Measurements from ENCODE around the gene TSPAN9.

The TSPAN9 gene

GRCh38 chr12:3279415-3279780, 202.2 kb downstream of the TSPAN9 start:
- DNase-seq, result no peak
- in situ Hi-C loops (cut with HindIII; ENCODE audit: low pct_ligation_motif_present, low pct_unique_long_range_greater_than_20kb, low sequenced_read_pairs), result loop anchor here (10.0 to 25.0 kb wide), 2 partner anchors 142 to 205 kb away; partner anchors contain the start of gene TSPAN9

DNA sequence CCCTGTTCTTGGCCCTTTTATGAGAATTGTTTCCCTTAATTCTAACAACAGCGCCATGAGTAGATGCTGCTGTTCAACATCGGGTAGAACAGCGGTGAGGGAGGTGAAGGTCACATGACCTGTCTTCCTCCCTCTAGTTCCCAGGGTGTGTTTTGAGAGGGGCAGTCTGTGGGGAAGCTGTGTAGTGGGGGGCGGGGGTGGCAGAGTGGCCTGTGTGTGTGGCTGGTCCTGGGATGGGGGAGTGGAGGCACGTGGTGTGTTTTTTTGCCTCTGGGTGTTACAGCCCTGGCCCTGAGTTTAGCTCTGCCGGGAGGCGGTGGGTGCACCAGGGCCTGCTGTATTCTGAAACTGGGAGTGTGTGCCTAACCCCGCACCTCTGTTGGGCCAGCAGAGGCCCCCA, 202.7 kb downstream of the TSPAN9 start:
- in situ Hi-C loops (cut with HindIII; ENCODE audit: low pct_ligation_motif_present, low pct_unique_long_range_greater_than_20kb, low sequenced_read_pairs), result loop anchor here (10.0 to 25.0 kb wide), 2 partner anchors 143 to 205 kb away; partner anchors contain the start of gene TSPAN9
- DNase-seq, result no peak

- in situ Hi-C loops (cut with HindIII; ENCODE audit: low pct_ligation_motif_present, low pct_unique_long_range_greater_than_20kb, low sequenced_read_pairs), result loop anchor here (25.0 kb wide), 1 partner anchor 144 kb away; no protein-coding TSS in a partner anchor
- no peak for DNase-seq
Measured at GRCh38 chr12:3280967-3281366, 203.8 kb downstream of the TSPAN9 start.

GRCh38 chr12:3281588-3282383, 204.6 kb downstream of the TSPAN9 start:
- DNase-seq, result no peak
- in situ Hi-C loops (cut with HindIII; ENCODE audit: low pct_ligation_motif_present, low pct_unique_long_range_greater_than_20kb, low sequenced_read_pairs), result loop anchor here (25.0 kb wide), 1 partner anchor 144 kb away; no protein-coding TSS in a partner anchor

GRCh38 chr12:3282384-3282670, 205.1 kb downstream of the TSPAN9 start:
- in situ Hi-C loops (cut with HindIII; ENCODE audit: low pct_ligation_motif_present, low pct_unique_long_range_greater_than_20kb, low sequenced_read_pairs), result loop anchor here (25.0 kb wide), 1 partner anchor 145 kb away; no protein-coding TSS in a partner anchor
- no peak for DNase-seq

DNA sequence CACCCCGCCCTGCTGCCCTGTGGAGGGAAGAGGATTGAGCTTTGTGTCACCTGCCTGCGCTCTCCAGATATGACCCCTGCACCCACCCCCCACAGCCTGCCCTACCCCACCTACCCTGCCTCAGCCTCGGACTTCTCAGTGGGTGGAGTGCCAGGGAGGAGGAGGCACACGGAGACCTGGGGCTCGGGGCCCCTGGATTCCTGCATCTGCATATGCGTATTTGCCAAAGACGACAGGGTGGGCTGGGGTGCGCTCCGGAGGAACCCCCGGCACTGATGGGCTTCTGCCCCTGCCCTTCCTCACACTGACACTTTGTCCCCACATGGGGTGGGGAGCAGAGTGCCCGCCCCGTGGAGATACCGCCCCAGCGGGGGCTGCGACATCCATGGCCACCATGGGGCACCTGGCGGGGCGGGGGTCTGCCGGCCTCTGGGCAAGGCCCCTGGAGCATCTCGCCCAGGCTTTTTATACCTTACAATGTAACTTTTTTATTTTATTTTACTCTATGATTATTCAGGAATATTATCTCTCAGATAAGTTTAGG, 206.0 kb downstream of the TSPAN9 start:
- DNase-seq, result no peak
- in situ Hi-C loops (cut with HindIII; ENCODE audit: low pct_ligation_motif_present, low pct_unique_long_range_greater_than_20kb, low sequenced_read_pairs), result loop anchor here (25.0 kb wide), 1 partner anchor 146 kb away; no protein-coding TSS in a partner anchor

DNA sequence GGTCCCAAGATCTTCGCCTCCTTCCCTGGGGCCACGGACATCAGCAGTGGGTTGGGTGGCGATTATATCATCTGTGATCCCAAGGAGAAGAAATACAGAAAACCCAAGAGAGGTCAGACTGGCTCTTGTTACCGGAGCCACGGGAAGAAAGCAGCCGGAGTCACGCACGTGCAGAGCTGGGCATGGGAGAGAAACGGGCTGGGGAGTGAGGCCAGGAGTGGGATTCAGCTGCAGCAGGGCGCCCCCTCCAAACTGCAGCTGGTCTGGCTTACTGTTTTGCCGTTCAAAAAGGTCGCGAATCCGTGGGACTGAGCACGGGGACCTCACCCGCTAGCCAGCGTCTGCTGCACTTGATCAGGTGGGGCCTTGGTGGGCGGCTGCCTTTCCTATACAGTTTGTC, 207.2 kb downstream of the TSPAN9 start:
- in situ Hi-C loops (cut with HindIII; ENCODE audit: low pct_ligation_motif_present, low pct_unique_long_range_greater_than_20kb, low sequenced_read_pairs), result loop anchor here (25.0 kb wide), 1 partner anchor 147 kb away; no protein-coding TSS in a partner anchor

DNA sequence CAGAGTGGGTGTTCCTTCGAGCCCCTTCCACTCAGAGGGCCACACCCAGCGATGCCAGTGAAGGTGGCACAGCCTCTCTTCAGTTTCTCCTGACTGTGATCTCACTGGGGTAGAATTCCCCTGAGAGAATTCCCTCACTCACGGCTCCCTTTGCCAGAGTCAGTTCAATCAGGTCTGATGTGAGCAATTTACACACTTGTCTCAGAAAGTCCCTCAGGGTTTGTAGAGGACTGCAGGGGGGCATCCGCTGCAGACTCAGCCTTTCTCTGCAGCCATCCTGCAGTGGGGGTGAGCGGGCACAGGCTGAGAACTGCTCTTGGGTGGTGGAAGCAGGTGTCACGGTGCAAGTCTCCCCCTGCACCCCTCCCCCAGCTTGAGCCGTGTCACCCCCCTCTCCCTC, 208.4 kb downstream of the TSPAN9 start:
- no peak for DNase-seq
- in situ Hi-C loops (cut with HindIII; ENCODE audit: low pct_ligation_motif_present, low pct_unique_long_range_greater_than_20kb, low sequenced_read_pairs), result loop anchor here (25.0 kb wide), 1 partner anchor 148 kb away; no protein-coding TSS in a partner anchor

More for the DNA sequence above, 207.2 kb downstream of the TSPAN9 start:
- no peak for DNase-seq

- in situ Hi-C loops (cut with HindIII; ENCODE audit: low pct_ligation_motif_present, low pct_unique_long_range_greater_than_20kb, low sequenced_read_pairs), result loop anchor here (25.0 kb wide), 1 partner anchor 151 kb away; no protein-coding TSS in a partner anchor
- DNase-seq, result no peak
Measured at GRCh38 chr12:3288690-3289089, 211.5 kb downstream of the TSPAN9 start.

GRCh38 chr12:3289702-3290101, 212.5 kb downstream of the TSPAN9 start:
- in situ Hi-C loops (cut with HindIII; ENCODE audit: low pct_ligation_motif_present, low pct_unique_long_range_greater_than_20kb, low sequenced_read_pairs), result loop anchor here (25.0 kb wide), 1 partner anchor 152 kb away; no protein-coding TSS in a partner anchor
- DNase-seq, result no peak

- no peak for DNase-seq
Measured at GRCh38 chr12:3291939-3292338, 214.8 kb downstream of the TSPAN9 start.

GRCh38 chr12:3292677-3293412, 215.7 kb downstream of the TSPAN9 start:
- no peak for DNase-seq
- in situ Hi-C loops (cut with HindIII; ENCODE audit: low pct_ligation_motif_present, low pct_unique_long_range_greater_than_20kb, low sequenced_read_pairs), result loop anchor here (25.0 kb wide), 1 partner anchor 156 kb away; no protein-coding TSS in a partner anchor

More at GRCh38 chr12:3291939-3292338, 214.8 kb downstream of the TSPAN9 start:
- in situ Hi-C loops (cut with HindIII; ENCODE audit: low pct_ligation_motif_present, low pct_unique_long_range_greater_than_20kb, low sequenced_read_pairs), result loop anchor here (25.0 kb wide), 1 partner anchor 155 kb away; no protein-coding TSS in a partner anchor

DNA sequence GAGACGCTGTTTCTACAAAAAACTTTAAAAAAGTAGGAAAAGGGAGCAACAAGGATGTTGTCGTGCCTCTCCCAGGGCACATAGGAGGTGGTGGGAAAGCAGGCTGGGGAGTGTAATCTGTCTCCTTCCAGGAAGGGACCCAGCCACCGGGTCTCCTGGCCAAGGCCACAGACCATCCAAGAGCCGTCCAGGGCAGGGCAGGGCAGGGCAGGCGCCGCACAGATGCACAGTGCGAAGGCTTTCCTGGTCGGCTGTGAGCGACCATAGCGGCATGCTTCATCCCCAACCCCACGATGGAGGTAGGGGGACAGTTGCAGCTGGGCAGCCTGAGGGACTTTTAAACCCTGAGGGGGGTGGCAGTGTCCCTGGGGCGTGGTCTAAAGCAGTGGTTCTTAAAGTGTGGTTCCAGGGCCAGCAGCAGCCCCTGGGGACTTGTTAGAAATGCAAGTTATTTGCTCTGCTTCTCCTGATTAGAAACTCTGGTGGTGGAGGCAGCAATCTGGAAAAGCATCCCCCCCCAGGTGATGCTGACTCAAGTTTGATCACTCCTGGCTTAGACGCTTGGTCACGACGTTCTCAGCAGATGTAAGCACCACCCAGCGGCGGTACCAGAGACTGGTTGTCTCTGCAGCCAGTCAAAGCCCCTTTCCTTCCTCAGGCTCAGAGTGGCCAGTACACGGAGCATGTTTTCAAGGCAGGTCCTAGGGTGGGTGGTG, 216.4 kb downstream of the TSPAN9 start:
- DNase-seq, result peak; percentile 29
- in situ Hi-C loops (cut with HindIII; ENCODE audit: low pct_ligation_motif_present, low pct_unique_long_range_greater_than_20kb, low sequenced_read_pairs), result loop anchor here (25.0 kb wide), 1 partner anchor 156 kb away; no protein-coding TSS in a partner anchor

DNA sequence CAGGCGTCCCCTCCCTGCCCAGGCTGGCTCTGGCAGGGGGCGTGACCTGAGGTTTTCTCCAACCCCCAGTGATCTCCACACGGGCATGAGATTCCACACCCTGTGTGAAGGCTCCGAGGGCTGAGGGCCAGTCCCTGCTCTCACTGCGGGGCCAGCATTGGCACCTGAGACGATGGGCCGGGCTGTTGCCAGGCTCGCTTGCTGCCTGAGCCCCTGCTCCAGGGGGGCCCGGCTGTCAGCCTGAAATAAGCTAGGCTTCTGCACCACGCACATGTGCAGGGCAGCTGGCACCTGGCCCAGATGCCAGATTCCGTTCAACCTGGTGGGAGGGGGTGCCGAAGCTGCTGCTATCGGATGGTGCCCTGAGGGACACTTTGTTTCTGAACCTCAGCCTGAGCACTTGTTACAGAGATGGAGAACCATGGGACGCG, 217.3 kb downstream of the TSPAN9 start:
- no peak for DNase-seq
- in situ Hi-C loops (cut with HindIII; ENCODE audit: low pct_ligation_motif_present, low pct_unique_long_range_greater_than_20kb, low sequenced_read_pairs), result loop anchor here (25.0 kb wide), 1 partner anchor 157 kb away; no protein-coding TSS in a partner anchor

GRCh38 chr12:3295225-3295624, 218.0 kb downstream of the TSPAN9 start:
- in situ Hi-C loops (cut with HindIII; ENCODE audit: low pct_ligation_motif_present, low pct_unique_long_range_greater_than_20kb, low sequenced_read_pairs), result loop anchor here (25.0 kb wide), 1 partner anchor 158 kb away; no protein-coding TSS in a partner anchor
- no peak for DNase-seq

- DNase-seq, result no peak
- in situ Hi-C loops (cut with HindIII; ENCODE audit: low pct_ligation_motif_present, low pct_unique_long_range_greater_than_20kb, low sequenced_read_pairs), result loop anchor here (25.0 kb wide), 1 partner anchor 159 kb away; no protein-coding TSS in a partner anchor
Measured at GRCh38 chr12:3295646-3296408, 218.6 kb downstream of the TSPAN9 start.

DNA sequence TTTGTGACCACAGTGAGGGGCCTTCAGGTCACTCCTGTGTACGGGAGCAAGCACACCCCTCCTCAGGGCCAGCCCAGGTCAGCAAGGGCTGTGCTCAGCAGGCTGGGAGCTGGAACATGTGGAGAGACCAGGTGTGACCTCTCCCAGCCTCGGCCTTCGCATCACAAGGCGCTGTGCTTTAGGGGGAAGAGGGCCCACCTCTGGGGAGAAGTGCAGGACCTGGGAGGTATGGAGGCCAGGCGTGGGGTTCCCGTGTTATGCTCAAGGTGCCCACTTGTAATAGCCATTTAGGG, 219.2 kb downstream of the TSPAN9 start:
- DNase-seq, result no peak
- in situ Hi-C loops (cut with HindIII; ENCODE audit: low pct_ligation_motif_present, low pct_unique_long_range_greater_than_20kb, low sequenced_read_pairs), result loop anchor here (25.0 kb wide), 1 partner anchor 159 kb away; no protein-coding TSS in a partner anchor

Data from ACHN (cell line).